Neuron (in vitro differentiated cells): ENCODE results near the gene DUS3L.

ENCODE experiments used
- H2AFZ ChIP-seq: one replicate; pipeline ENCODE4 v1.6.1; 2013; ENCODE audit warnings: low read depth, mild to moderate bottlenecking, inconsistent platforms, low read length, moderate library complexity
- H3K27me3 ChIP-seq: one replicate; pipeline ENCODE4 v1.6.1; 2013; ENCODE audit warnings: low read length; ENCODE audit not compliant: insufficient read depth
- H3K36me3 ChIP-seq: one replicate; pipeline ENCODE4 v1.6.1; 2013; ENCODE audit warnings: low read length; ENCODE audit not compliant: insufficient read depth
- H3K4me1 ChIP-seq: one replicate; pipeline ENCODE4 v1.6.1; 2013; ENCODE audit warnings: low read length; ENCODE audit not compliant: insufficient read depth
- H3K4me3 ChIP-seq: 2 replicates; pipeline ENCODE4 v1.5.1; 2013; ENCODE audit warnings: mild to moderate bottlenecking, low read length, moderate library complexity
- H3K9me3 ChIP-seq: one replicate; pipeline ENCODE4 v1.6.1; 2013; ENCODE audit warnings: low read length

Gene DUS3L

DNA sequence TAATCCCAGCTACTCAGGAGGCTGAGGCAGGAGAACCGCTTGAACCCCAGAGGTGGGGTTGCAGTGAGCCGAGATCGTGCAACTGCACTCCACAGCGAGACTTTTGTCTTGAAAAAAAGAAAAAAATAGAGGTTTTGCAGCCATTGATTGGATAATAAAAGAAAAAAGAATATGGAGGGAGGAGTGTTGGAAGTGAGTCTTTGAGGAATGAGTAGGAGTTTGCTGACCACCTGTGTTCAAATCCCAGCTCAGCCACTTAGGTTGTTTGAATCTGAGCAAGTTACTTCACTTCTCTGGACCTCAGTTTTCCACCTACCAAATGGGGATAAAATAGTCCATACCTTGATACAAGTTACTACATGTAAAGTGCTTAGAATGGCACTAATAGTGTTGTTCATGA lies 20.2 kb upstream of the DUS3L start:
- H3K4me3 ChIP-seq = no peak overlapping the region
- H3K4me1 ChIP-seq = no peaks in the 10 kb centered on the region
- H3K36me3 ChIP-seq = no peaks in the 10 kb centered on the region
- no peaks in the 10 kb centered on the region for H3K9me3 ChIP-seq
- H3K27me3 ChIP-seq = no peaks in the 10 kb centered on the region
- H2AFZ ChIP-seq = no peak overlapping the region

DNA sequence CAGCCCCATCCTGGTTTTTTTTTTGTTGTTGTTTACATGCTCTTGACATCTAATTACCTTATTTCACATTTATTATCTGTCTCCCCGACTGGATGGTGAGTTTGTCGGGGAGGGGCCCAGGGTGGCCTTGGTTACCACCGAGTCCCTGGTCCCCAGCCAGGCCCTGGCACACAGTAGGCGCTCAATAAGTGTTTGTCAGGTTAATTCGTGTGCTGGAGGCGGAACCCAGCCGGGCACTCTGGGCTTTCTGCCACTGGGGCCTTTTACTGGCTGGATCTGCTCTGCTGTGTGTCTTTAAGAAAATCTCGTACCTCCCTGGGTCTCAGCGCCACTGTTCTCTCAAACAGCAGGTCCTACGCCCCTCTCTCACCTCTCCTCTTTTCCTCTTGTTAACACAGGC lies 18.5 kb upstream of the DUS3L start:
- H3K36me3 ChIP-seq = no peaks in the 10 kb centered on the region
- peaks cover 5% of the 10 kb centered on the region for H3K27me3 ChIP-seq
- H2AFZ ChIP-seq = no peak overlapping the region
- no peak overlapping the region for H3K4me3 ChIP-seq
- H3K9me3 ChIP-seq = no peaks in the 10 kb centered on the region
- H3K4me1 ChIP-seq = no peaks in the 10 kb centered on the region

DNA sequence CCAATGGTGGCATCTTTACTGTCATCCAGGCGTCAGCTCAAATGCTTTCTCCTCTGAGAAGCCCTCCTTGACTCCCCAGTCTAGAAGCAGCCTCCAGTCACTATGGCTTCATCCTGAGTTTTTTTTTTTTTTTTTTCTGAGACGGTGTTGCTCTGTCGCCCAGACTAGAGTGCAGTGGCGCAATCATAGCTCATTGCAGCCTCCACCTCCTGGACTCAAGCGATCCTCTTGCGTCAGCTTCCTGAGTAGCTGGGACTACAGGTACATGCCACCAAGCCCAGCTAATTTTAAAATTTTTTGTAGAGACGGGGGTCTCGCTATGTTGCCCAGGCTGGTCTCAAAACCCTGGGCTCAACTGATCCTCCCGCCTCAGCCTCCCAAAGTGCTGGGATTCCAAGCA lies 18.1 kb upstream of the DUS3L start:
- Histone ChIP-seq H3K4me3 (no peak overlapping the region), H3K27me3 (peaks cover 5% of the 10 kb centered on the region), H3K9me3 (no peaks in the 10 kb centered on the region), H2AFZ (no peak overlapping the region), H3K4me1 (no peaks in the 10 kb centered on the region), H3K36me3 (no peaks in the 10 kb centered on the region)

DNA sequence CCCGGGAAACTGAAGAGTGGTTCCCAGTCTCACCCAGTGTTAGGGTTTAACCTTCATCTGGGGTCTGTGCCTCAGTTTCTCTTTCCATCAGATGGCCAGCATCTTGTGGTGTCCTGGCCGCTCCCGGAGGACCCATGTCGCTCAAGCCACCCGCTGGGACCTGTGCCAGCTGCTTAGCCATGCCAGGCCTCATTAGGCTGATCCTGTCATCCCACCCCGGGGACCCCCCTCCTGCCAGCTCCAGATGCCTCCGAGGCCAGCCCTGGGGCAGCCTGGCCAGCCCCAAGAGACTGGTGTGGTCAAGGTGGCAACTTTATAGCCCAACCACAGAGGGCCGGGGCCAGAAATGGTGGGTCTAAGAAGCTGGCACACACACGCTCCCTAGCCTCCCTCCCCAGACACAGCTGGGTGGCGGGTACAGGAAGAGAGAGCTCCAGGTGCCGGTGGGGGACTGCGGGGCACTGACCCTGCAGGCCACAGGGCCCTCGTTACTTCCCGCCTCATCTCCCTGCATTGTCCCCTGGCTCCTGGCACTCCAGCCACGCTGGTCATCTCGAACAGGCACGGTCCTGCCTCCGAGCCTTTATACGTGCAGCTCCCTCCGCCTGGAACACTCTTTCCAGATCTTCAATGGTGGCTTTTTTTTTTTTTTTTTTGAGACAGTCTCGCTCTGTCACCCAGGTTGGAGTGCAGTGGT lies 17.3 kb upstream of the DUS3L start:
- H3K4me3 ChIP-seq = no peak overlapping the region
- no peaks in the 10 kb centered on the region for H3K36me3 ChIP-seq
- H3K27me3 ChIP-seq = peaks cover 5% of the 10 kb centered on the region
- H3K4me1 ChIP-seq = no peaks in the 10 kb centered on the region
- H2AFZ ChIP-seq = no peak overlapping the region
- no peaks in the 10 kb centered on the region for H3K9me3 ChIP-seq

DNA sequence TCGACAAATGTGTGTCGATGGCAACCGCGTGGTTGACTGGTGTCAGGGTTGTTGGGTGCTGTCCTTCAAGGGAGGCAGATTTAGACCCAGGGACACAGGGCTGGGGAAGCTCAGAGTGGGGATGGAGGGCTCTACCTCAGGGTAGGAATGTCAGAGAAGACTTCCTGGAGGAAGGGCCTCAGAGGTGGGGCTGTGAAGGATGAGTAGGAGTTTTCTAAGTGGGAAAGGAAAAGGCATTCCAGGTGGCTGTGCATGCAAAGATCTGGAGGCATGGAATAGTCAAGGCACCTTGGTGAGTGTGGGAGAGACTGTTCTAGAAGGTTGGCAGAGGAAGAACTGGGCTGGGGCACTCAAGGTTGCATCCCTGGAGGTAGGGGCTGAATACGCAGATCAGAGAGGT lies 15.9 kb upstream of the DUS3L start:
- H2AFZ ChIP-seq = no peak overlapping the region
- no peaks in the 10 kb centered on the region for H3K9me3 ChIP-seq
- no peak overlapping the region for H3K4me3 ChIP-seq
- peaks cover 5% of the 10 kb centered on the region for H3K27me3 ChIP-seq
- H3K4me1 ChIP-seq = peaks cover 8% of the 10 kb centered on the region
- H3K36me3 ChIP-seq = no peaks in the 10 kb centered on the region

DNA sequence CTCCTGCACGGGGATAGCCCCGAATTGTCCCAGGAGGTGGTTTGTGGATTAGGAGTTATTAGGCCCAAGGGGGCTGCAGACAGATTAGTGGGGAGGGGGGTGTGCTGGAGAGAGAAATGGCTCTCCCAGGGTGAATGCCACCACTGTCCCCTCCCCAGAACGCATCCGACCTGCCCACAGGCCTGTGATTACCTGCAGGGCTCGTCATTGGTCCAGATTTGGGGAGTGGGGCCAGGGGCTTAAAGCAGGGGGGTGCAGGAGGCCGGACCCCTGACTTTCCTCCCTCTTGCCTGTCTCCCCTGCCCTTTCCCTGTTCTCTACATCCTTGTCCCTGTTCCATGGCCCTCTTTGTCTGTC lies 15.1 kb upstream of the DUS3L start:
- Histone ChIP-seq H3K36me3 (no peaks in the 10 kb centered on the region), H2AFZ (no peak overlapping the region), H3K27me3 (peaks cover 5% of the 10 kb centered on the region), H3K9me3 (no peaks in the 10 kb centered on the region), H3K4me3 (no peak overlapping the region), H3K4me1 (peaks cover 11% of the 10 kb centered on the region)

DNA sequence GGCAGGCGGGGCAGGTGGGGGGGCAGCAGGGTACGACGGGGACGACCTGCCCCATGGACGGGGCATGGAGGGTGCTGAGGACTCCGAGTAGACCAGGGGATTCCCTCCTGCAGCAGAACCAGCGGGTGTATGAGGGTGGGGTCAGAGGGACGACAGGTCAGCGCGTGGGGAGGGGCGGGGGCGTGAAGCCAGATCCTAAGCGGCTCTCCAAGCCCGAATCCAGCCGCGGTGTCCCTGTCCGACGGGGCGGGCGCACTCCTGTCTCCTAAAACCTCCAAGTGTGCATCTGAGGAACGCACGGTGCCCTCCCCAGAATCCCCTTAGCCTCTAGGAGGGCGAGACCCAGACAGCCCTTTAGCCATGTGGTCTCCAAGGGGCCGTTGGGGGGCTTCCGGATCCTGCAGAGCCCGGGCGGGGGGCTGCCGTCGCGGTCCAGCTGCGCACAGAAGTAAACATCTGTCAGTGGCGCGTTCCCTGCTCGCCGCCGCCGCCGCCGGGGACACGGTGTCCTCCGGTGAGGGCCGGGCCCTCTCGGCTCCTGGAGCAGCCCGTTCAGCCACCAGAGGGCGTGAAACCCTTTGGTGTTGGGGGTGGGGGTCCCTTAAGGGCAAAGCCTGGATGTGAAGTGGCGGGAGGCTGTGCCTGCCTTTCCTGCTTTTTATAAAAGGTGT lies 14.6 kb upstream of the DUS3L start:
- Histone ChIP-seq H3K4me3 (no peak overlapping the region), H2AFZ (no peak overlapping the region), H3K27me3 (peaks cover 5% of the 10 kb centered on the region), H3K4me1 (peaks cover 11% of the 10 kb centered on the region), H3K9me3 (no peaks in the 10 kb centered on the region), H3K36me3 (no peaks in the 10 kb centered on the region)

DNA sequence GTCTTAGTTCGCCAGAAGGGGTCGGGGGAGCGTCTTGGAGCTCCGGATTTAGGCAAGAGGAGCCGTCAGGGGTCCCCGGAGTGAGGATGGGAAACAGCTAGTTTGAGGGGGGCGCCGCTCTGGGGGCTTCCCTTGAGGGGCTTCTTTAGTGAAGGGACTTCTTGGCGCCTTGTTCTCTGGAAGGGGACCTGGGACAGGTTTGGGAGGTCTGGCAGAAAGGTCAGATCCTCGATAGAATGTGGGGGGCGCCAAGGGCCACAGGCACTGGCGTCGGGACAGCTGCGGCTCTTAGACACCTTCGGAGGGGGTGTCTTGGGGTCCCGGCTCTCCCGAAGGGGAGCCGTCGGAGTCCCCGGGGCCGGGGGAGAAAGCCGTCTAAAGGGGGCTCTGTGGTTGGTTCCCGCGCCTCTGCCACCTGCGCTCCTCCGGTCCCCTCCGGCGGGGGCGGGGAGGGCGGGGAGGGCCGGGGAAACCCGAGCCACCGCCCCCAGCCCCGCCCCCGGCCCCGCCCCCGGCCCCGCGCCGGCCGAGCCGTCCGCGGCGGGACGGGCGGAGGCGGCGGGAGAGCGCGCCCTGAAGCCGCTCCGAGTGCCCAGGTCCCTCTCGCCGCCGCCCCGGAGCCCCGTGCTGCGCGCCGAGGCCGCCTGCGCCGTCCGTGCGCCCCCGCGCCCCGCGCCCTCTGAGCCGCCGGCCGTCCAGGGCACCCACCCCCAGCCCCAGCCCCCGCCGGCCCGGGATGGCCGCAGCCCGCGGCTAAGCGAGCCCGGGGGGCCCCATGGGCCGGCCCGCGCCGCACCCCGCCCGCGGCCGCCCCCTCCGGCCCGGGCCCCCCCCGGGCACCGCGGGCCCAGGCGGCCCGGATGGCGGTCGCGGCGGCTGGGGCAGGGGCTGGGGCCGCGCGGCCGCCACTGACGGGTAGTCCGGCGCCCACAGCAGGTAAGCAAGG lies 13.8 kb upstream of the DUS3L start, which contains the start of gene NRTN:
Gene NRTN (plus strand): TSS at position 552 of the 946 bp plus-strand sequence. CDS start 19,099 bp downstream, outside the sequence.
- peaks cover 11% of the 10 kb centered on the region for H3K4me1 ChIP-seq
- H3K27me3 ChIP-seq = peaks cover 5% of the 10 kb centered on the region
- H3K4me3 ChIP-seq = no peak within 1 kb of the TSS
- no peaks in the 10 kb centered on the region for H3K36me3 ChIP-seq
- H2AFZ ChIP-seq = no peak within 1 kb of the TSS
- H3K9me3 ChIP-seq = no peaks in the 10 kb centered on the region

DNA sequence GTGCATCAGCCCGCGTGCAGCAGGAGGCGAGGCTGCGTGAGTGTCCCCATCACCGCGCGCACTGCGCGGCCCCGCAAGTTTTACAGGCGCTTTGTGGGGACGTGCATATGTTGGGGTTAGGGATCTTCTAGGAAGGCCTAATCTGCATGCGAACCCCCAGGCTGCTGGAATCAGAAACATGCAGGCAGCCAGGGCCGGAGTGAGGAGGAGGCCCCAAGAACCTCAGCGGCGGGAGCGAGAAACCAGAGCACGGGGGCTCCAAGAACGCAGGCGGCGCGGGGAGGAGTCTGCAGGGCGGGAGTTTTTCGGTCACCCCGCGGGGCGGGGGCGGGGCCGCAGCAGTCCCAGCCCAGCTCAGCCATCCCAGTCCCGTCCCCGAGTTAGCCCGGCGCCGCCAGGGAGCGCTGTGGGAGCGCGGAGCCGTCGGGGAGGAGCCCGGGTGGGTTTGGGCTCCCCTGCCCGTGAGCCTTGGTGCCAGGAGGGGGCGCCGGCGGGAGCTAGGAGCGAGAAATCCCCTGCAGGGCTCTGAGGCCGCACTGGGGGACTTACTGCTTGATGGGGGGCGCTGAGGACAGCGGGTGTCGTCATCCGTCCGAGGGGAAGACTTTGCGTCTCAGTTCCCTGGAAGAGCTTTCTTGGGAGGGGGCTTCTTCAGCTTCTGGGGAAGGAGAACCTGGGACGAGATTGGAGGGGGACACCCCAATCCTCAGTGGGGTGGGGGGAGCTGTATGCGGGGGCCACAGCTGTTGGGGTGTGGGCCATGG lies 13.0 kb upstream of the DUS3L start:
- no peaks in the 10 kb centered on the region for H3K9me3 ChIP-seq
- no peak overlapping the region for H2AFZ ChIP-seq
- H3K27me3 ChIP-seq = peaks cover 5% of the 10 kb centered on the region
- no peak overlapping the region for H3K4me3 ChIP-seq
- no peaks in the 10 kb centered on the region for H3K36me3 ChIP-seq
- H3K4me1 ChIP-seq = peaks cover 11% of the 10 kb centered on the region

DNA sequence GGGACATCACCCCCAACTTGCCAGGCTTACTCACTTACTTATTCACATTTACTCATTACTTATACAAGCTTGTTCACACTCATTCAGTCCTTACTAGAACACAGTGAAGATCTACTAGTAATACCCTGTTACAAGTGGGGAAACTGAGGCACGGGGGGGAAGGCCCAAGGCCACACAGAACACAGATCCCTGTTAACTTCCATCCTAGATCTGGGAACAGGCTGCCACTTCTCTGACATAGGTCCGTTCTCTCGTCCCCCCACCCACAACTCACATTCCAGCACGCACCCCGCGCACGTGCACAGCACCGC lies 12.4 kb upstream of the DUS3L start:
- peaks cover 5% of the 10 kb centered on the region for H3K27me3 ChIP-seq
- no peaks in the 10 kb centered on the region for H3K9me3 ChIP-seq
- no peak overlapping the region for H3K4me3 ChIP-seq
- H2AFZ ChIP-seq = no peak overlapping the region
- H3K4me1 ChIP-seq = peaks cover 11% of the 10 kb centered on the region
- no peaks in the 10 kb centered on the region for H3K36me3 ChIP-seq

DNA sequence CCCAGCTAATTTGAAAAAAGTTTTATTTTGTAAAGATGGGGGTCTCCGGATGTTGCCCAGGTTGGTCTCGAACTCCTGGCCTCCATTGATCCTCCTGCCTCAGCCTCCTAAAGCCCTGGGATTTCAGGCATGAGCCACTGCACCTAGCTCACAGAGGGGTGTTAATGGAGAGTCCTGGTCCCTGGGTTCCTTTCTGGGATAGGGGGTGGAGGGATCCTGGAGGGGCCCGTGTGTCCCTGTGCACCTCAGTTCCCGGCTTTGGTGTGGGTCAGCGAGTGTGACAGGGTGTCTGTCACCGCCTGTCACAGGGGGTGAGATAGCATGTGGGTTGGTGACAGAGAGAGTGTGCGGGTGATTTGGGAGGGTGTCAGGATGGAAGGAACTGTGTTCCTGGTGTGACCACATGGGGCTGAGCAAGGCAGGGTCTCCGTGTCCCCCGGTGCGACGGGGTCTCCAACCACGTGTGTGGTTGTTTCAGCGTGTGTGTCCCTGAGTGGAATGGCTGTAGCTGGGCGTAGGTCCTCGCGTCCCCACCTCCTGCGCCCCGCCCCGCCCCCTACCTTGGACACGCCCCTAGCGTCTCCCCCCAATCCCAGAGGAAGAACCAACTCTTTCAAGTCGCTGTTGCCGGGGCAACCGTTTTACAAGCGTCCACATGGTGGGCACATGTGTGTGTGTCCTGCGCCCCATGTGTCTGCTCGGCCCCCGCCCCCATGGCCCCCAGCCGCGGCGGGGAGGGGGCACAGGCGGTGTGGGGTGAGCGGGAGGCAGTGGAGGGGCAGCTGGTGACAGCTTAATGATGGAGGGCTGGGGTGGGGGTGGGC lies 11.0 kb upstream of the DUS3L start:
- Histone ChIP-seq H3K9me3 (no peaks in the 10 kb centered on the region), H3K27me3 (peaks cover 5% of the 10 kb centered on the region), H3K4me3 (no peak overlapping the region), H2AFZ (no peak overlapping the region), H3K36me3 (no peaks in the 10 kb centered on the region), H3K4me1 (peaks cover 11% of the 10 kb centered on the region)
